Esophagus muscularis mucosa (tissue), 4 donors: ENCODE data around the gene MRFAP1L1. TPM values are rescaled to one million over a fixed set of nuclear protein-coding genes. Genes with fewer than 3 reads are reported as not detected.
"Not testable (repeated sequence)": the region's sequence is repeated elsewhere in the genome, so short reads cannot be mapped to it uniquely, and the experiment has no call there.

Source experiments
- DNase-seq: peaks from one replicate; pipeline ENCODE4 v3.0.0-alpha.2; 2017; ENCODE audit errors: extremely low spot score
- H3K27ac ChIP-seq, 4 donors: fragments of 200-600 bp; sonication (generic); replicated peaks in 1 of 4; 1 replicate in 3 of 4; 2 replicates in 1 of 4; pipeline ENCODE4 v1.5.1; 2016 to 2019; ENCODE audit warnings: mild to moderate bottlenecking in 1 of 4
- H3K27me3 ChIP-seq, 4 donors: fragments of 200-600 bp; sonication (generic); one replicate each; pipeline versions ENCODE4 v1.5.1 to v1.6.0; 2016 to 2019
- H3K36me3 ChIP-seq, 4 donors: fragments of 200-600 bp; sonication (generic); one replicate each; pipeline ENCODE4 v1.5.1; 2016 to 2019
- H3K4me1 ChIP-seq, 4 donors: fragments of 200-600 bp; sonication (generic); one replicate each; pipeline ENCODE4 v1.5.1; 2016 to 2019
- H3K4me3 ChIP-seq, 4 donors: fragments of 200-600 bp; sonication (generic); 1 replicate in 2 of 4; 2 replicates in 2 of 4; pipeline ENCODE4 v1.5.1; 2016 to 2019; ENCODE audit warnings: mild to moderate bottlenecking in 4 of 4, moderate library complexity in 1 of 4
- H3K9me3 ChIP-seq, 4 donors: fragments of 200-600 bp; sonication (generic); 1 replicate in 3 of 4; 2 replicates in 1 of 4; pipeline ENCODE4 v1.5.1; 2016 to 2019
- EP300 ChIP-seq: sonication (generic); formaldehyde crosslinking; IDR thresholded peaks from one replicate; pipeline ENCODE4 v1.6.1; 2017; ENCODE audit warnings: antibody characterized with exemption
- POLR2A ChIP-seq: fragments of 450-650 bp; IDR thresholded peaks from one replicate; pipeline ENCODE4 v1.6.1; 2017; ENCODE audit warnings: antibody characterized with exemption, moderate library complexity, mild to moderate bottlenecking, low read depth
- POLR2AphosphoS5 ChIP-seq, 2 donors: sonication (generic); formaldehyde crosslinking; IDR thresholded peaks; one replicate each; pipeline ENCODE4 v1.6.1; 2017; ENCODE audit warnings: antibody characterized with exemption in 2 of 2
- WGBS: methylation state at CpG from one replicate; pipeline ENCODE4 v1.1.5; 2018; 5-methylcytosine and 5-hydroxymethylcytosine counted together
- intact Hi-C: fragments of 100-400 bp; cut with DNase I; formaldehyde crosslinking; loops from one replicate; pipeline ENCODE4 v1.15.1; 2023
- total RNA-seq, 4 donors: library from RNA; depleted of rRNA; stranded (reverse); fragments of >200 nt; gene quantifications; one replicate each; pipeline versions ENCODE4 v1.1.0 to v1.2.1, GENCODE V29; 2016
- TF ChIP-seq, protein P1 (sequence below), 3 experiments: fragments of 200-600 bp in 2 of 3; fragments of 450-650 bp in 1 of 3; sonication (generic) in 2 of 3; IDR thresholded peaks; one replicate each; pipeline ENCODE4 v1.5.1; 2017 to 2019; ENCODE audit warnings: antibody characterized with exemption in 3 of 3, mild to moderate bottlenecking in 2 of 3, moderate library complexity in 1 of 3

MRFAP1L1 gene
- total RNA-seq, 4 donors from 2014 or later, result 55.2 to 60.0 (median 57.0) TPM

DNA sequence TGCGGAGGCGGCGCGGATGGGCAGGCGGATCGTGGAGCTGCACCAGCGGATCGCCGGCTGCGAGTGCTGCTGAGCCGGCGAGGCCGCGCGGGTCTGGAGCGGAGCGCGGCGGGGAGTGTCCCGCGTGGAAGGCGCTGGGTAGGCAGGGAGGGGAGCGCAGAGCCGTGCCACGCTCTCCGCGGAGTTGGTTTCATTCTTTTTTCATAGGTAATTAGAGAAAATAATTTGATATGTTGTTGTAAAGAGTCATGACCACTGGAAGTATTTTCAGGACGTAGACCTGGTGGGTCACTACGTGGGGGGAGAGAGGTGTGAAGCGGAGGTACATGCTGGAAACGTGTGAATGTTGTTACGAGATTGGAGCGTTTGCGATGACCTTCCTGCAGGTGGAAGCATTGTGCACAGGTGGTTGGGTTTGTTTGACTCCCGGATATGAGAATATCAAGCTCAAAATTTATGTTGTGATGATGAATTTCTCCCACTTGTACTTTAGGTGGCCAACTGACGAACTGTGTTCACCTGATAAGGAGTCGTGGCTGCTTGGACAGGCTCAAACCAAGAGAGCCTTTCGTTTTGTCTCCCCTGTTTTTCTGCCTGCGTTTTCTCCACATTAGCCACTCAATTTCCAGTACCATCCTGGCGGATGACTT lies 35.0 kb downstream of the MRFAP1L1 start:
- 9% methylated on average over 30 of the region's 40 CpGs for WGBS
- intact Hi-C loops, result loop anchor here (1.0 to 5.0 kb wide), 2 partner anchors 32 to 35 kb away; partner anchors contain the start of genes MRFAP1 and MRFAP1L1

DNA sequence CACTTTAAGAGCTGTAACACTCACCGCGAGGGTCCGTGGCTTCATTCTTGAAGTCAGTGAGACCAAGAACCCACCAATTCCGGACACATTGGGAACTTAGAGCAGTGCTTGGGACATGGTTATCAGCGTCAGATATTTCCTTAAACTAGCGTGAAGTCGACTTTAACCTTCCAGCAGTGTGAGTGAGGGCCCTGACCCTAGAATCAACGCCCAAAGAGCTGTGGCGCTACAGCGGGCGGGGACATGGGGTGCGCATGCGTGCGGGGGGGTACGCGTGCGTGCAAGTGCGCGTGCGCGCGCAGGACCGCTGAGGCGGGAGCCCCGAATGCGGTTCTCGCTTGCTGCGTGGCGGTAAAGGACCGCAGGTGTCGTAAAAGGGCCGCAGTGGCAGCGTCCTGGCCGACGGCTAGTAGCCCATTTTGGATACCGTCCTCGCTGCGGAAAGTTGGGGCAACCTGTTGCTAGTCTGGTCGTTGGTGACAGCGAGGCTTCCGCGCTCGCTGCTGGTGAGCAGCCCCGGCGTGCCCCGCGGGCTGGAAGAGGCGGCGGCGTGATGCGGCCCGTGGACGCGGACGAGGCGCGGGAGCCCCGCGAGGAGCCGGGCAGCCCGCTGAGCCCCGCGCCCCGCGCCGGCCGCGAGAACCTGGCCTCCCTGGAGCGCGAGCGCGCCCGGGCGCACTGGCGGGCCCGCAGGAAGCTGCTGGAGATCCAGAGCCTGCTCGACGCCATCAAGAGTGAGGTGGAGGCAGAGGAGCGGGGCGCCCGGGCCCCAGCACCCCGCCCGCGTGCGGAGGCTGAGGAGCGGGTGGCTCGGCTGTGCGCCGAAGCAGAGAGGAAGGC lies 35.8 kb downstream of the MRFAP1L1 start:
- no peaks in the 10 kb centered on the region for H3K27me3 ChIP-seq
- H3K4me1 ChIP-seq, result peaks cover 27 to 48% (median 46%) of the 10 kb centered on the region in 4 donors
- TF ChIP-seq, protein P1, sequence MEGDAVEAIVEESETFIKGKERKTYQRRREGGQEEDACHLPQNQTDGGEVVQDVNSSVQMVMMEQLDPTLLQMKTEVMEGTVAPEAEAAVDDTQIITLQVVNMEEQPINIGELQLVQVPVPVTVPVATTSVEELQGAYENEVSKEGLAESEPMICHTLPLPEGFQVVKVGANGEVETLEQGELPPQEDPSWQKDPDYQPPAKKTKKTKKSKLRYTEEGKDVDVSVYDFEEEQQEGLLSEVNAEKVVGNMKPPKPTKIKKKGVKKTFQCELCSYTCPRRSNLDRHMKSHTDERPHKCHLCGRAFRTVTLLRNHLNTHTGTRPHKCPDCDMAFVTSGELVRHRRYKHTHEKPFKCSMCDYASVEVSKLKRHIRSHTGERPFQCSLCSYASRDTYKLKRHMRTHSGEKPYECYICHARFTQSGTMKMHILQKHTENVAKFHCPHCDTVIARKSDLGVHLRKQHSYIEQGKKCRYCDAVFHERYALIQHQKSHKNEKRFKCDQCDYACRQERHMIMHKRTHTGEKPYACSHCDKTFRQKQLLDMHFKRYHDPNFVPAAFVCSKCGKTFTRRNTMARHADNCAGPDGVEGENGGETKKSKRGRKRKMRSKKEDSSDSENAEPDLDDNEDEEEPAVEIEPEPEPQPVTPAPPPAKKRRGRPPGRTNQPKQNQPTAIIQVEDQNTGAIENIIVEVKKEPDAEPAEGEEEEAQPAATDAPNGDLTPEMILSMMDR (IDR thresholded peaks at IDR 0.05), result peak in 1 of 3 experiments; percentile 6
- TF ChIP-seq POLR2AphosphoS5 (IDR thresholded peaks at IDR 0.05), result peak; percentile 82 to 94
- no peak for TF ChIP-seq EP300
- peak overlapping the region; percentile 81 to 96 (median 82) for H3K4me3 ChIP-seq
- WGBS, result 4% methylated on average over 20 of the region's 89 CpGs
- H3K9me3 ChIP-seq, result no peaks in the 10 kb centered on the region
- H3K36me3 ChIP-seq, result peaks cover 0 to 27% (median 2%) of the 10 kb centered on the region in 4 donors
- DNase-seq, result peak; percentile 96
- peak overlapping the region; percentile 85 to 93 (median 88) for H3K27ac ChIP-seq
- intact Hi-C loops, result loop anchor here (1.0 kb wide), 1 partner anchor 35 kb away; the partner anchor contains the start of gene MRFAP1L1

More for the DNA sequence above, 35.0 kb downstream of the MRFAP1L1 start:
- Histone ChIP-seq H3K27ac (peak overlapping the region; percentile 85 to 93 (median 88)), H3K27me3 (no peaks in the 10 kb centered on the region), H3K4me3 (peak overlapping the region; percentile 81 to 96 (median 82)), H3K9me3 (no peaks in the 10 kb centered on the region), H3K36me3 (peaks cover 0 to 20% (median 1%) of the 10 kb centered on the region in 4 donors), H3K4me1 (peaks cover 27 to 48% (median 46%) of the 10 kb centered on the region in 4 donors)
- DNase-seq, result no peak
- TF ChIP-seq POLR2A (no peak), EP300 (no peak), POLR2AphosphoS5 (IDR thresholded peaks at IDR 0.05) (no peak)
- TF ChIP-seq, protein P1 (IDR thresholded peaks at IDR 0.05), result peak in 2 of 3 experiments; percentile 22 to 35

DNA sequence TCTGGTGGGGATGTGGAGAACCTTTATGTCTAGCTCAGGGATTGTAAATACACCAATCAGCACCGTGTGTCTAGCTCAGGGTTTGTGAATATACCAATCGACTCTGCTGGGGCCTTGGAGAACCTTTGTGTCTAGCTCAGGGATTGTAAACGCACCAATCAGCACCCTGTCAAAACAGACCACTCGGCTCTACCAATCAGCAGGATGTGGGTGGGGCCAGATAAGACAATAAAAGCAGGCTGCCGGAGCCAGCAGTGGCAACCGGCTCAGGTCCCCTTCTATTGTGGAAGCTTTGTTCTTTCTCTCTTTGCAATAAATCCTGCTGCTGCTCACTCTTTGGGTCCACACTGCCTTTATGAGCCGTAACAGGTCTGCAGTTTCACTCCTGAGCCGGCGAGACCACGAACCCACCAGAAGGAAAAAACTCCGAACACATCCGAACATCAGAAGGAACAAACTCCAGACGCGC lies 36.4 kb downstream of the MRFAP1L1 start:
- intact Hi-C loops, H3K27me3 ChIP-seq, DNase-seq, H3K9me3 ChIP-seq: not testable (repeated sequence)
- peak in 1 of 2 donors; percentile 4 for TF ChIP-seq POLR2AphosphoS5 (IDR thresholded peaks at IDR 0.05)
- peak overlapping the region; percentile 81 to 96 (median 82) for H3K4me3 ChIP-seq
- peaks cover 0 to 26% (median 3%) of the 10 kb centered on the region in 4 donors for H3K36me3 ChIP-seq
- 49% methylated on average over 13 of the region's 14 CpGs for WGBS
- peak overlapping the region; percentile 85 to 93 (median 88) for H3K27ac ChIP-seq
- H3K4me1 ChIP-seq, result peaks cover 27 to 48% (median 46%) of the 10 kb centered on the region in 4 donors

DNA sequence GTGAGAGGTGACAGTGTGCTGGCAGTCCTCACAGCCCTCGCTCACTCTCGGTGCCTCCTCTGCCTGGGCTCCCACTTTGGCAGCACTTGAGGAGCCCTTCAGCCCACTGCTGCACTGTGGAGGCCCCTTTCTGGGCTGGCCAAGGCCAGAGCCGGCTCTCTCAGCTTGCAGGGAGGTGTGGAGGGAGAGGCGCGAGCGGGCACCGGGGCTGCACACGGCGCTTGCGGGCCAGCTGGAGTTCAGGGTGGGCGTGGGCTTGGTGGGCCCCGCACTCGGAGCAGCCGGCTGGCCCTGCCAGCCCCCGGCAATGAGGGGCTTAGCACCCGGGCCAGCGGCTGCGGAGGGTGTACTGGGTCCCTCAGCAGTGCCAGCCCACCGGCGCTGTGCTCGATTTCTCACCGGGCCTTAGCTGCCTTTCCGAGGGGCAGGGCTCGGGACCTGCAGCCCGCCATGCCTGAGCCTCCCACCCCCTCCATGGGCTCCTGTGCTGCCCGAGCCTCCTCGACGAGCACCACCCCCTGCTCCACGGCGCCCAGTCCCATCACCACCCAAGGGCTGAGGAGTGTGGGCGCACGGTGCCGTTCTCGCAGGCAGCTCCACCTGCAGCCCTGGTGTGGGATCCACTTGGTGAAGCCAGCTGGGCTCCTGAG lies 37.0 kb downstream of the MRFAP1L1 start:
- H3K27me3 ChIP-seq, DNase-seq, intact Hi-C loops, H3K9me3 ChIP-seq: not testable (repeated sequence)
- peak overlapping the region in 1 of 4 donors; percentile 93 for H3K27ac ChIP-seq
- H3K4me1 ChIP-seq, result peaks cover 27 to 46% (median 45%) of the 10 kb centered on the region in 4 donors
- peaks cover 0 to 25% (median 3%) of the 10 kb centered on the region in 4 donors for H3K36me3 ChIP-seq
- WGBS, result 96% methylated on average over 13 of the region's 34 CpGs
- H3K4me3 ChIP-seq, result peak overlapping the region; percentile 81 to 96 (median 82)

DNA sequence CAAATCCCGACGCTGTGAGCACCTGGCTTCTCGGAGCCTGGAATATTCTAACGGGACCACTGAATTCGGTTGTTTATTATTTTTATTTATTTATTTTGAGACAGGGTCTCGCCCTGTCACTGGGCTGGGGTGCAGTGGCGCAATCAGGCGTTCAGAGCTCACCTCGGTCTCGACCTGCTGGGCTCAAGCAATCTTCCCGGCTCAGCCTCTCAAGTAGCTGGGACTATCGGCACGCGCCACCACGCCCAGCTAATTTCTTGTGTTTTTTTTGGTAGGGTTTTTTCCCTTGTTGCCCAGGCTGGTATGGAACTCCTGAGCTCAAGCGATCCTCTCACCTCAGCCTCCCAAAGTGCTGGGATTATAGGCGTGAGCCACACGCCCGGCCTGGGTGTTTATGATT lies 37.5 kb downstream of the MRFAP1L1 start:
- Histone ChIP-seq H3K36me3 (peaks cover 0 to 25% (median 3%) of the 10 kb centered on the region in 4 donors), H3K9me3 (no peaks in the 10 kb centered on the region), H3K27me3 (no peaks in the 10 kb centered on the region), H3K27ac (no peak overlapping the region), H3K4me3 (no peak overlapping the region), H3K4me1 (peaks cover 24 to 41% (median 39%) of the 10 kb centered on the region in 4 donors)
- no peak for DNase-seq
- intact Hi-C loops, result no loop called here
- WGBS, result 96% methylated on average over 19 of the region's 19 CpGs
- TF ChIP-seq EP300, result no peak
- TF ChIP-seq POLR2AphosphoS5 (IDR thresholded peaks at IDR 0.05), result no peak
- TF ChIP-seq POLR2A, result no peak
- TF ChIP-seq, protein P1 (IDR thresholded peaks at IDR 0.05), result no peak
